Forelimb muscle (tissue), 1 donor: ENCODE data around the gene MAGEH1. TPM values are rescaled to one million over a fixed set of nuclear protein-coding genes. Genes with fewer than 3 reads are reported as not detected.

ENCODE experiments used
- DNase-seq: peaks from one replicate; pipeline ENCODE4 v3.0.0-alpha.2; 2013; ENCODE audit warnings: low read depth
- polyA plus RNA-seq: library from polyadenylated mRNA; unstranded; fragments of 120-200 nt; gene quantifications from one replicate; pipeline ENCODE4 v1.2.1, GENCODE V29; 2013; ENCODE audit not compliant: insufficient read length

The MAGEH1 gene
- polyA plus RNA-seq, 1 donor: 39.9 TPM

DNA sequence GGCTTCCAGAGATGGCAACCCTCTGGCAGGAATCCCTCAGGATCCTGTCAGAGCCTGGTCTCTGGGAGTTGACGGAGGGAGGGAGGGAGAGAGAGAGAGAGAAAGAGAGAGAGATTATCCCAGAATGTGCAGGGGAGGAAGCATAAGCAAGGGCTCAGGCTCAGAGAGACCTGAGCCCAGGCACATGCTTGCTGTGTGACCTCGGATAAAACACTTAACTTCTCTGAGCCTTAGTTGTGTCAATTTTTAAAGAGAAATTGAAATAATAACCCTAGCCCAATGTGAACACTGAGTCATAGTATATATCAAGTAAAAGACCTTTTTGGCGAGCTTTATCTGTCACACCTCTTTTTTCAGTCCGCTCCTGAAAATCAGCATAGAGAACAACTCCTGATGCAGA lies 38.2 kb downstream of the MAGEH1 start:
- DNase-seq: no peak

GRCh38 chrX:55490974-55491373 lies 39.0 kb downstream of the MAGEH1 start:
- DNase-seq: no peak

Other genes with a start within 250 kb of the MAGEH1 start
- gene PAGE5, start 231.8 kb upstream of the MAGEH1 start, polyA plus RNA-seq: not detected
- not detected for gene PAGE3, start 187.2 kb upstream of the MAGEH1 start, polyA plus RNA-seq
- 3.5 TPM for gene USP51, start 37.7 kb downstream of the MAGEH1 start, polyA plus RNA-seq
- gene FOXR2, start 171.3 kb downstream of the MAGEH1 start, polyA plus RNA-seq: not detected